OCI-LY1 (cell line): ENCODE results near the gene TRPM6.
"Not testable (repeated sequence)": the region's sequence is repeated elsewhere in the genome, so short reads cannot be mapped to it uniquely, and the experiment has no call there.

ENCODE experiments used
- H2AFZ ChIP-seq: fragments of 200-600 bp; sonication (generic), shearing (Covaris generic); 2 replicates; pipeline ENCODE4 v1.6.0; 2014; ENCODE audit warnings: antibody characterized with exemption, mild to moderate bottlenecking, low read length
- H3F3A ChIP-seq: fragments of 200-600 bp; sonication (generic), shearing (Covaris generic); 2 replicates; pipeline ENCODE4 v1.6.0; 2014; ENCODE audit warnings: mild to moderate bottlenecking, antibody characterized with exemption, low read length, moderate library complexity; ENCODE audit not compliant: insufficient read depth
- H3K27ac ChIP-seq: fragments of 200-600 bp; sonication (generic); 2 replicates; pipeline ENCODE4 v1.5.1; 2014; ENCODE audit warnings: low read length, mixed run types, mild to moderate bottlenecking, low read depth; ENCODE audit not compliant: poor library complexity, severe bottlenecking
- H3K27me3 ChIP-seq: fragments of 200-600 bp; sonication (generic); 2 replicates; pipeline ENCODE4 v1.6.0; 2014; ENCODE audit warnings: antibody characterized with exemption, mild to moderate bottlenecking, low read length, moderate library complexity; ENCODE audit not compliant: insufficient read depth
- H3K36me3 ChIP-seq: fragments of 200-600 bp; sonication (generic); 2 replicates; pipeline ENCODE4 v1.6.1; 2014; ENCODE audit warnings: mild to moderate bottlenecking, antibody characterized with exemption, low read length, moderate library complexity, mixed read lengths; ENCODE audit not compliant: insufficient read depth
- H3K4me1 ChIP-seq: fragments of 200-600 bp; sonication (generic); 2 replicates; pipeline ENCODE4 v1.5.1; 2014; ENCODE audit warnings: mild to moderate bottlenecking, low read length, moderate library complexity; ENCODE audit not compliant: insufficient read depth, severe bottlenecking
- H3K4me2 ChIP-seq: fragments of 200-600 bp; sonication (generic), shearing (Covaris generic); 2 replicates; pipeline ENCODE4 v1.6.1; 2014; ENCODE audit warnings: low read length
- H3K4me3 ChIP-seq: fragments of 200-600 bp; sonication (generic); 2 replicates; pipeline ENCODE4 v1.5.1; 2014; ENCODE audit warnings: low read length, low read depth, mild to moderate bottlenecking, mixed read lengths; ENCODE audit not compliant: poor library complexity, severe bottlenecking
- H3K79me2 ChIP-seq: fragments of 200-600 bp; shearing (Covaris generic); 2 replicates; pipeline ENCODE4 v1.6.1; 2016; ENCODE audit warnings: mixed run types, low read length, mixed read lengths; ENCODE audit not compliant: insufficient read depth
- H3K9ac ChIP-seq: fragments of 200-600 bp; sonication (generic), shearing (Covaris generic); 2 replicates; pipeline ENCODE4 v1.6.1; 2014; ENCODE audit warnings: mild to moderate bottlenecking, low read length, mixed read lengths
- H3K9me2 ChIP-seq: fragments of 200-600 bp; sonication (generic), shearing (Covaris generic); 2 replicates; pipeline ENCODE4 v1.6.1; 2014; ENCODE audit warnings: low read depth, mild to moderate bottlenecking, low read length, mixed read lengths
- H3K9me3 ChIP-seq: fragments of 200-600 bp; shearing (Covaris generic); 2 replicates; pipeline ENCODE4 v1.6.1; 2014; ENCODE audit warnings: low read length, mixed read lengths
- H4K20me1 ChIP-seq: fragments of 200-600 bp; sonication (generic), shearing (Covaris generic); 2 replicates; pipeline ENCODE4 v1.6.0; 2016; ENCODE audit warnings: mild to moderate bottlenecking, low read length; ENCODE audit not compliant: insufficient read depth
- CTCF ChIP-seq: fragments of 200-600 bp; sonication (generic), shearing (Covaris generic); IDR thresholded peaks from 2 replicates; pipeline ENCODE4 v1.5.1; 2017; ENCODE audit warnings: mild to moderate bottlenecking, antibody characterized with exemption, low read length, moderate library complexity, mixed read lengths
- EZH2 ChIP-seq: fragments of 200-600 bp; sonication (generic), shearing (Covaris generic); IDR thresholded peaks from 2 replicates; pipeline ENCODE4 v1.8.0; 2017; ENCODE audit warnings: borderline replicate concordance, mixed run types, mild to moderate bottlenecking, antibody characterized with exemption, low read length, moderate library complexity, mixed read lengths

TRPM6 gene

GRCh38 chr9:74858751-74859414 lies 28.8 kb downstream of the TRPM6 start:
- Histone ChIP-seq H3K9ac (no peak overlapping the region), H3K9me2 (no peaks in the 10 kb centered on the region), H4K20me1 (no peaks in the 10 kb centered on the region), H3K27me3 (no peaks in the 10 kb centered on the region), H3K4me1 (no peaks in the 10 kb centered on the region), H3K9me3 (no peaks in the 10 kb centered on the region), H3K36me3 (no peaks in the 10 kb centered on the region), H2AFZ (no peak overlapping the region), H3K4me3 (no peak overlapping the region), H3K79me2 (no peaks in the 10 kb centered on the region), H3F3A (no peaks in the 10 kb centered on the region), H3K27ac (no peak overlapping the region), H3K4me2 (no peak overlapping the region)
- TF ChIP-seq EZH2 = no peak
- no peak for TF ChIP-seq CTCF

- Histone ChIP-seq H3K27ac (no peak overlapping the region), H3K9me3 (no peaks in the 10 kb centered on the region), H3K4me2 (no peak overlapping the region), H3K9ac (no peak overlapping the region), H3K79me2 (no peaks in the 10 kb centered on the region), H3K36me3 (no peaks in the 10 kb centered on the region), H3K27me3 (no peaks in the 10 kb centered on the region), H3K4me3 (no peak overlapping the region), H3F3A (no peaks in the 10 kb centered on the region), H3K4me1 (no peaks in the 10 kb centered on the region), H4K20me1 (no peaks in the 10 kb centered on the region), H2AFZ (no peak overlapping the region), H3K9me2 (no peaks in the 10 kb centered on the region)
- TF ChIP-seq EZH2 (no peak), CTCF (no peak)
These were observed 30.7 kb downstream of the TRPM6 start for GRCh38 chr9:74856989-74857388.

GRCh38 chr9:74855072-74855471 lies 32.6 kb downstream of the TRPM6 start:
- H3K4me1 ChIP-seq = no peaks in the 10 kb centered on the region
- H3K9me3 ChIP-seq = no peaks in the 10 kb centered on the region
- no peaks in the 10 kb centered on the region for H4K20me1 ChIP-seq
- H2AFZ ChIP-seq = no peak overlapping the region
- H3F3A ChIP-seq = no peaks in the 10 kb centered on the region
- H3K79me2 ChIP-seq = no peaks in the 10 kb centered on the region
- no peaks in the 10 kb centered on the region for H3K27me3 ChIP-seq
- H3K27ac ChIP-seq = no peak overlapping the region
- no peak overlapping the region for H3K4me2 ChIP-seq
- H3K9me2 ChIP-seq = no peaks in the 10 kb centered on the region
- no peak overlapping the region for H3K4me3 ChIP-seq
- TF ChIP-seq EZH2 = no peak
- TF ChIP-seq CTCF = no peak
- no peaks in the 10 kb centered on the region for H3K36me3 ChIP-seq
- H3K9ac ChIP-seq = no peak overlapping the region

- H3K79me2 ChIP-seq, H3F3A ChIP-seq, H3K4me2 ChIP-seq, H4K20me1 ChIP-seq, H3K9ac ChIP-seq, H3K4me1 ChIP-seq, H3K27ac ChIP-seq, H3K9me3 ChIP-seq, H3K36me3 ChIP-seq, H3K9me2 ChIP-seq, H3K27me3 ChIP-seq, H3K4me3 ChIP-seq, H2AFZ ChIP-seq: not testable (repeated sequence)
These were observed 34.7 kb downstream of the TRPM6 start for GRCh38 chr9:74853024-74853423.
